Measurements from ENCODE around the gene APBA3. TPM values are rescaled to one million over a fixed set of nuclear protein-coding genes. Genes with fewer than 3 reads are reported as not detected.
A peak's percentile ranks its signal among the peaks of the same experiment; 100 is the strongest.

The APBA3 gene
- total and polyA plus RNA-seq, 12 donors: 2.6 to 43.8 (median 22.3) TPM

DNA sequence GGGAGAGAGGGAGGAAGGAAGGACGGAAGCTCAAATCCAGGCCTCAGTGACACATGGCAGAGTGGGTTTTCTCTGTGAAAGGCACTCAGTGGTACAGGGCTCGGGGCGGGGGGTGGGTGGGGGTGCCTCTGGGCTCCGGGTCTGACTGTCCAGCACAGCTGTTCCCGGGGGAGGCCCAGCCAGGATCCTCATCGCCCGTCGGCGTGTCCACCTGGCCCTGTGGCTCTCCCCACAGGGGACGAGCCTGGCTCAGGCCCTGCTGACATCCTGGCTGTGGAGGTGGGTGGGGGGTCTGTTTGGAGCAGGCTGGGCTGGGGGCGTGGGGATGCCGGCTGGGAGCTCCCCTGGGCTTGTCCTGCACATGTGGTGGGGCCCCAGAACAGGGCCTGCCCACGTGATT is 42.9 kb upstream of the APBA3 start:
- 56 to 80% (median 79%) methylated on average over 3 to 13 of the region's 13 CpGs for WGBS, 4 donors
- peaks cover 28% of the 10 kb centered on the region for H3K27me3 ChIP-seq
- intact Hi-C loops (cut with DNase I): no loop called here

DNA sequence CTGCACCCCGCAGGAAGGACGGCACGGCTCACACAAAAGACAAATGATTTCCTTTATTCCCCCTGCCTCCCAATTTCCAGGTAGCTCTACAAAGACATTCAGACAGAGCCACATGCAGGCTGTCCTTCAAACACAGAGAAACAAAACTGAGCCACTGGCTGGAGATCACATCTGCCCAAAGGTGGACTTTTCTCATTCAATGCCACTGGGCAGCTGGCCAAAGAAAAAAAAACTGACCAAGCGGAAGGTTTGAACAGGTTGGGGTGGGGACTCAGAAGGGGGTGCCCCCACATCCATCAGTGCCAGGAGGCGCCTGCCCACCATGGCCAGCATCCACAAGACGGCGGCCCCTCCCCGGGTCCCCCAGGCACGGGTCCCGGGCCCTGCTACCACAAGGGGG is 42.5 kb upstream of the APBA3 start:
- DNase-seq: no peak
- no peak overlapping the region for H3K4me3 ChIP-seq
- peaks cover 28% of the 10 kb centered on the region for H3K27me3 ChIP-seq
- H3K36me3 ChIP-seq (replicated peaks in 1 of 2): no peaks in the 10 kb centered on the region
- no peaks in the 10 kb centered on the region for H3K9me3 ChIP-seq (replicated peaks in 1 of 3)
- H3K27ac ChIP-seq: no peak overlapping the region
- intact Hi-C loops (cut with DNase I): no loop called here
- peaks cover 0 to 4% of the 10 kb centered on the region in 2 donors for H3K4me1 ChIP-seq (replicated peaks in 1 of 2)
- WGBS, 4 donors: 53 to 70% (median 67%) methylated on average over 6 to 10 of the region's 10 CpGs
- TF ChIP-seq POLR2A (IDR thresholded peaks at IDR 0.05): no peak
- TF ChIP-seq, protein P1, sequence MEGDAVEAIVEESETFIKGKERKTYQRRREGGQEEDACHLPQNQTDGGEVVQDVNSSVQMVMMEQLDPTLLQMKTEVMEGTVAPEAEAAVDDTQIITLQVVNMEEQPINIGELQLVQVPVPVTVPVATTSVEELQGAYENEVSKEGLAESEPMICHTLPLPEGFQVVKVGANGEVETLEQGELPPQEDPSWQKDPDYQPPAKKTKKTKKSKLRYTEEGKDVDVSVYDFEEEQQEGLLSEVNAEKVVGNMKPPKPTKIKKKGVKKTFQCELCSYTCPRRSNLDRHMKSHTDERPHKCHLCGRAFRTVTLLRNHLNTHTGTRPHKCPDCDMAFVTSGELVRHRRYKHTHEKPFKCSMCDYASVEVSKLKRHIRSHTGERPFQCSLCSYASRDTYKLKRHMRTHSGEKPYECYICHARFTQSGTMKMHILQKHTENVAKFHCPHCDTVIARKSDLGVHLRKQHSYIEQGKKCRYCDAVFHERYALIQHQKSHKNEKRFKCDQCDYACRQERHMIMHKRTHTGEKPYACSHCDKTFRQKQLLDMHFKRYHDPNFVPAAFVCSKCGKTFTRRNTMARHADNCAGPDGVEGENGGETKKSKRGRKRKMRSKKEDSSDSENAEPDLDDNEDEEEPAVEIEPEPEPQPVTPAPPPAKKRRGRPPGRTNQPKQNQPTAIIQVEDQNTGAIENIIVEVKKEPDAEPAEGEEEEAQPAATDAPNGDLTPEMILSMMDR (IDR thresholded peaks at IDR 0.05): no peak

More for the DNA sequence above, 42.9 kb upstream of the APBA3 start:
- TF ChIP-seq POLR2A (IDR thresholded peaks at IDR 0.05): no peak
- TF ChIP-seq, protein P1 (IDR thresholded peaks at IDR 0.05): no peak
- H3K4me1 ChIP-seq (replicated peaks in 1 of 2): peaks cover 0 to 4% of the 10 kb centered on the region in 2 donors
- H3K36me3 ChIP-seq (replicated peaks in 1 of 2): no peaks in the 10 kb centered on the region
- DNase-seq: no peak
- H3K4me3 ChIP-seq: no peak overlapping the region
- H3K9me3 ChIP-seq (replicated peaks in 1 of 3): no peaks in the 10 kb centered on the region
- H3K27ac ChIP-seq: no peak overlapping the region

DNA sequence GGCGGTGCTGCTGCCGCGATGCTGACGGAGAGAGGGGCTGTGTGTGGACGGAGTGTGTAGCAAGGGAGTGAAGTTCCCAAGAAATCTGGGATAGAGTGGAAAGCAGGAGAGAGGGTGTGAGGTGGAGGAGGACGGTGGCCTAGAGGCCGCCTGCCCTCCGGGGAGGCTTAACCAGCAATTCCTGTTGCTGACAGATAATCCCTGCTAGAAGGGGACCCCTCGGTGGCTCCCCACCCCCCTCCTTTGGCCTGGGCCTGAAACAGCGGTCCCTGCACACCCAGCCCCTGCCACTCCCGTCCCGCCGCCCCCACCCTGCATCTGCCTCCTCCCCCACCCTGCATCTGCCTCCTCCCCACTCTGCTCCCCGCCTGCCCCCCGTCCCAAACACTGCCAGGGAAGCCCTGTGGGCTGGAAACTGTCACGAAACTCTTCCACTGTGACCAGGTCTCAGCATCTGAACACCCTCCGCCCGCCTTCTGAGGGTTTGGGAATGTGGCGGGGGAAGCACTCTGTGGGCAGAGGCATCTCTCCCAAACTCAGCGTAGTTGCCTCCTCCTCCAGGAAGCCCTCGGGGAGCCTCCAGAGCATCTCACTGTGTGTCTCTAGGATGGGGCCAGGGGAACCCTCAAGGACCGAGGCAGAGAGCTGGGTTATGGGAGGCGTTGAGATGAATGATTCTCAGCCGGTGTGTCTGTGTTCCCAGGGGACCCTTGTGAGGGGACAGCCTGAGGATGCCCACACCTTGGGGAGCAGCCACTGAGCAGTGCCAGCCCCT is 41.8 kb upstream of the APBA3 start:
- Histone ChIP-seq H3K9me3 (replicated peaks in 1 of 3) (no peaks in the 10 kb centered on the region), H3K4me3 (no peak overlapping the region), H3K36me3 (replicated peaks in 1 of 2) (no peaks in the 10 kb centered on the region), H3K27ac (no peak overlapping the region), H3K4me1 (replicated peaks in 1 of 2) (peaks cover 0 to 4% of the 10 kb centered on the region in 2 donors), H3K27me3 (peaks cover 28% of the 10 kb centered on the region)
- DNase-seq: no peak
- no peak for TF ChIP-seq POLR2A (IDR thresholded peaks at IDR 0.05)
- TF ChIP-seq, protein P1 (IDR thresholded peaks at IDR 0.05): no peak
- WGBS, 4 donors: 75 to 82% (median 78%) methylated on average over 12 to 24 of the region's 24 CpGs
- intact Hi-C loops (cut with DNase I): no loop called here

DNA sequence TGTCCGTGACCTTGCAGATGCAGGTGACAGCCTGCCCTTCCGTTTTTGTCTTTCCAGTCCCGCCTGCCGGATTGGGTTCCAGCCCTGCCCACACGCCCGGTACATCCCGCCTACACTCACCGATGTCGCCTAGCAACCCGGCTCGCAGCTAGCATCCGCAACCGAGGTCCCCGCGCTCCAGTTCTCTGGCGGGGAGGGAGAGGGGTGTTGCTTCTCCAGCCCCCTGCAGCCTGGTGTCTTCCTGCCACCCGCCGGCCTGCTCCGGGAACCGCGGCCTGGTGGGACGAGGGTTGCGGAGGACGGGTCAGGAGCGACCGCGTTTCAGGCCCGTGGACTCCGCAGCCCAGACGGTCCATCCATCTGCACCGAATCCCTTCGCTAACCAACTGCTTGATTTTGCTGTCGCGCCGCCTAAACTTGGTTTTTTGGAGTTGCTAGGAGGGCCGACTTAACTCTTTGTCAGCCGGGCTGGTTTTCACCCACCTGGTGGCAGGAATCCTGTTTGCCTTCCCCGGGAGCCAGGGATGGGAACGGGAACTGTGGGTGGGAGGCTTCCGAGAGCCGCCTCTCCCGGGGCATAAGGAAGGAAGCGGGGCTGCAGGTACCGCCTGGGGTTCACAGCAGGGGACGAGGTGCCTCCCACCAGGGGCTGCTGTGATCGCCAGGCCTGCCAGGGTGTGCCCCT is 40.1 kb upstream of the APBA3 start:
- 2 to 5% (median 4%) methylated on average over 21 to 46 of the region's 46 CpGs for whole genome bisulfite sequencing, 4 donors
- Histone ChIP-seq H3K9me3 (replicated peaks in 1 of 3) (no peaks in the 10 kb centered on the region), H3K4me1 (replicated peaks in 1 of 2) (peaks cover 0 to 4% of the 10 kb centered on the region in 2 donors), H3K4me3 (peak overlapping the region in 1 of 4 donors; percentile 15), H3K27me3 (peaks cover 28% of the 10 kb centered on the region), H3K36me3 (replicated peaks in 1 of 2) (no peaks in the 10 kb centered on the region), H3K27ac (no peak overlapping the region)
- DNase-seq: peak in 4 of 7 donors; percentile 19 to 58 (median 32)
- intact Hi-C loops (cut with DNase I): no loop called here
- no peak for TF ChIP-seq POLR2A (IDR thresholded peaks at IDR 0.05)
- TF ChIP-seq, protein P1 (IDR thresholded peaks at IDR 0.05): no peak

Data from adrenal gland (tissue), 12 donors.